HG03354 (cell line): Measurements from ENCODE around the gene PGLYRP4.
"Not testable (repeated sequence)": the region's sequence is repeated elsewhere in the genome, so short reads cannot be mapped to it uniquely, and the experiment has no call there.

Experiments
- ATAC-seq: cut with Tn5 transposase; IDR thresholded peaks from one replicate; pipeline ENCODE4 v1.9.1; 2021; ENCODE audit warnings: mild to moderate bottlenecking; ENCODE audit not compliant: unreplicated experiment, poor library complexity, severe bottlenecking

Gene PGLYRP4

DNA sequence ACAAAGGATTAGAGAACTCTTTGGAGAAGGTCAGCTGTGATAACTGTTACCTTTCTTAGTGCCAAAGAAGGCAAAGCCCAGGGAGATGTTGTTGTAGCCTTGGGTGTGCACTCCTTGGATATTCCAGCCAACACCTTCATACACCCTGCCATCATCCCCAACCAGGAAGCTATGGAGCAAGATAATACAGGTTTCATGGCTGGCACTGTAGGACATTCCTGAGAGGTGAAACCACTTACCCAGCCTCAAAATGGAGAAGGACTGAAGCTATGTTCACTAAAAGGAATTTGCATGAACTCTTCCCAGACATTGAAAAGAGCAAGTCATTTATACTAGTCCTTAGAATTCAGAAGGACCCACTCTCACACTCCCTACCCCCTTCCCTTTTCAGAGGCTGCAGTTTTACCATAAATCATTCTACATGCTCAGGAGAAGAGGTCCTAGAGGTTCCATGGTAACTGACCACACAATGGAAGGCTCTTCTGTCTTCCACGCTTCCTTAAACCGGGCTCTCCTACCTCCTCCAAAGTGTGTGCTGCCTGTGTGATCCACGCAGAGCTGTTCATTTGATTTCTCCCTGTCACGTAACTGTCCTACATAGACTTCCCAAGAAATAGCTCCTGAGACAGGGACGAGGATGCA lies 5.5 kb downstream of the PGLYRP4 start:
- ATAC-seq = no peak

- no peak for ATAC-seq
Observed at GRCh38 chr1:153342178-153342577, 6.5 kb downstream of the PGLYRP4 start.

DNA sequence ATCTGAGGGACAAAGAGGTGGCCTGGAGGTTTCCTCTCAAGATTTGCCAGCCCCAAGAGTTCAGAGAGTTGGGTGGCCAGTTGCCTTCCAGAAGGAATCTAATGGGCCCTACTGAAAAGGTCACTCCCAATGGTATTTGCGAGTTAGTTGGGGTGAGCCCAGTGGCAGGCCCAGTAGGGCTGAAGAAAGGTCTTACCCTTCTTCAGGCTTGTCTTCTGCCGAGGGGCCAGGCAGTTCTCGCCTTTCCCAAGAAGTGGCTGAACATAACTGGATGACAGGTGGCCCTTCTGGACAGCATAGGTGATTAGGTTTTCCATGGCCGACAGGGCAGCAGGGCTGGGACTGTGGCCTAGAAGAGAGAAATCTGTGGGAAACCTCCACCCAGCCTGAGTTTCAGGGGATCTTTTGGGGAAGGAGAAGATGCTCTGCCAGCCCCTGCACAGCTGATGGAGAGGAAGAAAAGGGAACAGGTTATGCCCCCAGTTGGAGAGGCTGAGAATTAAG lies 7.2 kb downstream of the PGLYRP4 start:
- ATAC-seq = no peak

- ATAC-seq = no peak
Observed at GRCh38 chr1:153340356-153340755, 8.3 kb downstream of the PGLYRP4 start.

GRCh38 chr1:153339802-153340201 lies 8.8 kb downstream of the PGLYRP4 start:
- ATAC-seq = no peak

- ATAC-seq = no peak
Observed at GRCh38 chr1:153337980-153338853, 10.4 kb downstream of the PGLYRP4 start.

DNA sequence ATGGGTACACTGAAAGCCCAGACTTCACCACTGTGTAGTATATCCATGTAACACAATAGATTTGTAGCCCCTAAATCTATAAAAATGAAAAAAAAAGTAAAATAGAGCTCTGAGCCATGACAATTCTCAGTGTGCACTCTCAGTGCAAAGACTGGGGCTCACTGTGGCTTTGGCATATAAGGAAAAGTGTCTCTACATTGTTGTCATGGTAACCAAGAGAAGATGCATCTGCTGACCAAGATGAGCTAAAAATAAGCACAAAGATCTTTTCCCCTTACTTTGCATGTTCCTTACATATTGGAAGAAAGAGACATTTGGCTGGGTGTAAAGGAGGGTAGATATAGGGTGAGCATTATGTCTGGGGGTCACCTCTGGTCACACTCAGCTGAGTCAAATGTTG lies 12.0 kb downstream of the PGLYRP4 start:
- ATAC-seq = no peak

GRCh38 chr1:153333902-153334301 lies 14.7 kb downstream of the PGLYRP4 start:
- no peak for ATAC-seq

GRCh38 chr1:153324912-153325311 lies 23.7 kb downstream of the PGLYRP4 start:
- ATAC-seq = no peak

DNA sequence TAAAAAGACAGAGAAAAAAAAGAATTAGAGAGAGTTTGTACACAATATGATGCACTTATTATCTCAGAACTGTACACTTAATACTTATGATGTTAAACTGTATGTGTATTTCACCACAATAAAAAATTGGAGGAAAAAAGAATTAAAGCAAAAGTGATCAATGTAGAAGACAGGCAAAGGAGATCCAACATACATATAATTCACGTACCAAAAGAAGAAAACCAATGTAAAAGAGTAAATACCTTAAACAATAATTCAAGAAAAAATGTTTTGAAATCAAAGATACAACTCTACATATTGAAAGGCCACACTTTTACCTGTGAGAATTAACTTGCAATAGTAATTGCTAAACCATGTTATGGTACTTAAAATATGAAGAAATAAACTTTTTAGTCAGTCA lies 26.1 kb downstream of the PGLYRP4 start:
- no peak for ATAC-seq

GRCh38 chr1:153318145-153318544 lies 30.5 kb downstream of the PGLYRP4 start:
- ATAC-seq = not testable (repeated sequence)

- not testable (repeated sequence) for ATAC-seq
Observed at GRCh38 chr1:153316013-153316412, 32.6 kb downstream of the PGLYRP4 start.

DNA sequence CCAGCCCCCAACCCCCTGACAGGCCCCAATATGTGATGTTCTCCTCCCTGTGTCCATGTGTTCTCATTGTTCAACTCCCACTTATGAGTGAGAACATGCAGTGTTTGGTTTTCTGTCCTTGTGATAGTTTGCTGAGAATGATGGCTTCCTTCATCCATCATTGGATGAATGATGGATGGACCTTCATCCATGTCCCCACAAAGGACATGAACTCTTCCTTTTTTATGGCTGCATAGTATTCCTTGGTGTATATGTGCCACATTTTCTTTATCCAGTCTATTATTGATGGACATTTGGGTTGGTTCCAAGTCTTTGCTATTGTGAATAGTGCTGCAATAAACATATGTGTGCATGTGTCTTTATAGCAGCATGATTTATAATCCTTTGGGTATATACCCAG lies 34.3 kb downstream of the PGLYRP4 start:
- ATAC-seq = not testable (repeated sequence)

- ATAC-seq = no peak
Observed at GRCh38 chr1:153313288-153313687, 35.4 kb downstream of the PGLYRP4 start.

- no peak for ATAC-seq
Observed at GRCh38 chr1:153312570-153313186, 36.0 kb downstream of the PGLYRP4 start, which contains the start of gene PGLYRP3. PGLYRP3 (minus strand) TSS chr1:153312952; CDS start chr1:153310665, 2,287 bp downstream.

GRCh38 chr1:153310526-153310925 lies 38.1 kb downstream of the PGLYRP4 start:
- no peak for ATAC-seq

GRCh38 chr1:153309441-153309840 lies 39.2 kb downstream of the PGLYRP4 start:
- no peak for ATAC-seq

- no peak for ATAC-seq
Observed at GRCh38 chr1:153308540-153308939, 40.1 kb downstream of the PGLYRP4 start.

DNA sequence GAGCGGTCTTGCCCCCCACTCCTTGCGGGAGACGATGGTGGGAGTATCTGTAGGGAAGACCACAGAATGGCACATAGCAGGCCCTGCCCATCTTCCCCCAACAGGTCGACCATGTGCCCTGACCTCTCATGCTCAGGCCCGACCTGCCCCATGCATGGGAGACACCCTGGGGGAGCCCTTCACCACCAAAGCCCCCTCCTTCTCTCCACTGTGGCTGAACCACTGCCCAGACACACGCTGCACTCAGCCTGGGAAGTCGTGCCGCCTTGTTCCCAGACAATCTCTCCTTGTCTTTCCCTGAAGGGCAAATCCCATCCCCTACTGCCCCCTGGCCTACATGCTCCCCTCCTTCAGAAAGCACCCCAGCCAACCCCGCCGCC lies 41.4 kb downstream of the PGLYRP4 start:
- no peak for ATAC-seq
